SKM-1 treated with dmso at 0.1 percent for 144 hours (cell line): Measurements from ENCODE around the gene PCNT.

ENCODE experiments used
- DNase-seq: peaks from one replicate; lab custom pipeline; 2025; ENCODE audit not compliant: unreplicated experiment; lab: John Stamatoyannopoulos, UW

The PCNT gene, protein sequence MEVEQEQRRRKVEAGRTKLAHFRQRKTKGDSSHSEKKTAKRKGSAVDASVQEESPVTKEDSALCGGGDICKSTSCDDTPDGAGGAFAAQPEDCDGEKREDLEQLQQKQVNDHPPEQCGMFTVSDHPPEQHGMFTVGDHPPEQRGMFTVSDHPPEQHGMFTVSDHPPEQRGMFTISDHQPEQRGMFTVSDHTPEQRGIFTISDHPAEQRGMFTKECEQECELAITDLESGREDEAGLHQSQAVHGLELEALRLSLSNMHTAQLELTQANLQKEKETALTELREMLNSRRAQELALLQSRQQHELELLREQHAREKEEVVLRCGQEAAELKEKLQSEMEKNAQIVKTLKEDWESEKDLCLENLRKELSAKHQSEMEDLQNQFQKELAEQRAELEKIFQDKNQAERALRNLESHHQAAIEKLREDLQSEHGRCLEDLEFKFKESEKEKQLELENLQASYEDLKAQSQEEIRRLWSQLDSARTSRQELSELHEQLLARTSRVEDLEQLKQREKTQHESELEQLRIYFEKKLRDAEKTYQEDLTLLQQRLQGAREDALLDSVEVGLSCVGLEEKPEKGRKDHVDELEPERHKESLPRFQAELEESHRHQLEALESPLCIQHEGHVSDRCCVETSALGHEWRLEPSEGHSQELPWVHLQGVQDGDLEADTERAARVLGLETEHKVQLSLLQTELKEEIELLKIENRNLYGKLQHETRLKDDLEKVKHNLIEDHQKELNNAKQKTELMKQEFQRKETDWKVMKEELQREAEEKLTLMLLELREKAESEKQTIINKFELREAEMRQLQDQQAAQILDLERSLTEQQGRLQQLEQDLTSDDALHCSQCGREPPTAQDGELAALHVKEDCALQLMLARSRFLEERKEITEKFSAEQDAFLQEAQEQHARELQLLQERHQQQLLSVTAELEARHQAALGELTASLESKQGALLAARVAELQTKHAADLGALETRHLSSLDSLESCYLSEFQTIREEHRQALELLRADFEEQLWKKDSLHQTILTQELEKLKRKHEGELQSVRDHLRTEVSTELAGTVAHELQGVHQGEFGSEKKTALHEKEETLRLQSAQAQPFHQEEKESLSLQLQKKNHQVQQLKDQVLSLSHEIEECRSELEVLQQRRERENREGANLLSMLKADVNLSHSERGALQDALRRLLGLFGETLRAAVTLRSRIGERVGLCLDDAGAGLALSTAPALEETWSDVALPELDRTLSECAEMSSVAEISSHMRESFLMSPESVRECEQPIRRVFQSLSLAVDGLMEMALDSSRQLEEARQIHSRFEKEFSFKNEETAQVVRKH (N-terminal part only)

DNA sequence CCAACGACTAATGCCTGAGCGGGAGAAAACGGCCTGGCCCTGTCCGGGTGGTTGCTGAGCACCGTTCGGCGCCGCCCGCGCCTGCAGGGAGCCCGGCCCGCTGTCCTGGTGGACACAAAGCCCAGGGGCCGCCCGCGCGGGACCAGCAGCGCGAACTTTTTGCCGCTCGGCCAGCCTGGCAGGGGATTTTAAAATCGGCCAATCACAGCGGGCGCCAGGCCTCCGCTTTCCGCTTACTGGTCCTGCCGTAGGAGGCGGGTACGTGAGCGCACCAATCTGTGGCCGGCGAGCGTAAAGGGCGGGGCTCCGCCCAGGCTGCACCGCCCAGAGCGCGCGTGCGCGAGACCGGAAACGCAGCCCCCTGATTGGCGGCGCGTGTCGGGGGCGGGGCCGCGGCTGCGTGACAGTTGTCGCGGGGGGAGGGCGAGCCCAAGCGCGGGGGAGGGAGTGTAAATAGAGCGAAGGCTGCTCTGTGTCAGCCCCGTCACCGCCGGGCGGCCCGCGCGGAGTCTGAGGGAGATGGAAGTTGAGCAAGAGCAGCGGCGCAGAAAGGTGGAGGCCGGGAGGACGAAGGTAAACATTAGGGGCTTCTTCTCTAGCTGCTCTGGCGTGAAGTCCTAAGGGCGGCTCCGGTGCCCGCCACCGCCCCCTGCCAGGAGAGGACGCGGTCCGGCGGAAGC, at the start of gene PCNT, which contains the start of gene C21orf58:
Gene PCNT, plus strand, starts transcription at position 447 of the 680 bp plus-strand sequence. Its CDS starts 73 bp downstream, at position 520.
Gene C21orf58, minus strand, starts transcription at position 161 of the 680 bp plus-strand sequence. CDS start 1,132 bp downstream, outside the sequence.
- DNase-seq, result peak; percentile 98

DNA sequence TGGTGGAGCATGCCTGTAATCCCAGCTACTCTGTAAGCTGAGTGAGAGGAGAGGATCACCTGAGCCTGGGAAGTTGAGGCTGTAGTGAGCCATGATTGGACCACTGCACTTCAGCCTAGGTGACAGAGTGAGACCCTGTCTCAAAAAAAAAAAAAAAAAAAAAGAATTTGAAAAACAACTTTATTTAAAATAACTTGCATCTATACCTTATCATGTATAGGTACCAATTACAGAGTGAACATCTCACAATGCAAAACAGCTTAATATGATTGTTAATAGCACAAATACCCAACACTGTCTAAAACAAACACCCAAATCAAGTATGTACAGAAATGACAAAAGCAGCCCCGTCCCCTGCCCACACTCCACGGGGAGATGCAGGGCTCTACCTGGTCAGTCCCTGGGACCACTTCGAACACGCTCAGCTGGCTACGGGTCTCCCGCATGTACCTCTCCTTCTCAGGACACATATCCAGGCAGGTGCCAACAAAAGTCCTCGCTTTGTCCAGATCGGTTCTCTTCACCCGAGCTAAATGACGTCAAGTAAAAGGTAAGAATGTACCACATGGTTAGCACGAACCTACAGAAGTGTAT, 49.1 kb upstream of the PCNT start:
- no peak for DNase-seq

DNA sequence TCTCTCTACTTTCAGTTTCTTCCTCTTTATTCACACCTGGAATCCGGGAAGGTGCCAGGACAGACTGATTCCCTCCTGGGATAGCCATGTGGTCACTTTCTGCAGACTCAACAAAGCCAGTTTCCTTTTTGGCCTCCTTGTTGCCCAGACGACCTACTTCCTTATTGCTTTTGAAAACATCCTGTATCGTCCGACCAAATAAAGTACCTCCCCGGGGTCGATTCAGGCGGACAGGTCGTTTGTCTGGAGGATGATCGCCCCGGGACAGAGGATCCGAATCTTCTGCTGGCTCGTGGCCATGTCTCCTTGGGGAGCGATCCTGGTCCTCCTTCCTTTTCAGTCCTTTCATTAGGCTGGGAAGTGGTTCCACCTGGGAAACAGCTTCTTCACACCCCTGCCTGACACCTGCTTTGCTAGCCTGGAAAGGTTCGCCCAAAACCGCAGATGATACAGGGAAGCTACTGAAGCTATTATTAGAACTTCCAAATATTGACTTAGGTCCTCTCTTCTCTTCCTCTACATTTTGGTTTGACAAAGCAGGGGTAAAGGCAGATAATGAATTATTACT, 39.8 kb upstream of the PCNT start:
- DNase-seq, result no peak

DNA sequence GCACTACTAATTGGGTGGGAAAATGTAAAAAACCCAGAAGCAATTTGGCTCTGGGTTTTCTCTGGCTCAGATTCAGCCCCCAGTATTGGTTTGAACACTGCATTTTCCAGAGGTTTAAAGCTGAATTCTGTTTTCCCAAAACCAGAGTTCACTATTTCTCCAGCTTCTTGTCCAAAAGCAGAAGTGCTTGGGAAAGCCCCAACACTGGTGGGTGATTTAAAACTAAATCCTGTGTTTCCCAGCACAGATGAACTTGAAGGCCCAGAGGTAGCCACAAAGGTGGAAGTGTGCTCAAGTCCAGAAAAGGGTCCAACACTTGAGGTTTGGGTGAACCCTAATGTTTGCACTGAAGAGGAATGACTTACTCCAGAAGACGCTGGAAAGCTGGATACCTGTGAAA, 39.2 kb upstream of the PCNT start:
- DNase-seq, result no peak

DNA sequence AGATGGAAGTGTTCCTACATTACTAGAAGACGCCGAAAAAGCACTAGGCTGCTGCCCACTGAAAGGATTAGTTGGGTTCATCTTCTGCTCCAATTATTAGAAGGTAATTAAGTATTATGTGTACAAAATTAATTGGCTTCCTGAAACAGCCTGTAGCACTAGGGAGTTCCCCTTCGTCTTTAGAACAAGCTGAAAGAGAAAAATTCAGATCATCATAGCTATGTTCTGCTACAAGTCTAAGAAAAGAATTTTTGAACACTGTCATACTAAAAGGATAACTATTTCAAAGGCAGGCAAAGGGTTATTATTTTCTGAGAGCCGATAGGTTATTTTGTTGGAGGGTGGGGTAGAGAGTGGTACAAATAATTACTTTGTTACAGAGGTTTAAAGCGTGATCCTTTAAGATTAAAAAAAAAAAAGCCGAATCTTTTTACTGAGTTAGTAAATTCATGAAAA, 38.7 kb upstream of the PCNT start, which contains the start of gene MCM3AP:
Gene MCM3AP, minus strand, starts transcription at position 406 of the 456 bp plus-strand sequence. Its CDS starts 325 bp downstream, at position 81.
- DNase-seq, result no peak

DNA sequence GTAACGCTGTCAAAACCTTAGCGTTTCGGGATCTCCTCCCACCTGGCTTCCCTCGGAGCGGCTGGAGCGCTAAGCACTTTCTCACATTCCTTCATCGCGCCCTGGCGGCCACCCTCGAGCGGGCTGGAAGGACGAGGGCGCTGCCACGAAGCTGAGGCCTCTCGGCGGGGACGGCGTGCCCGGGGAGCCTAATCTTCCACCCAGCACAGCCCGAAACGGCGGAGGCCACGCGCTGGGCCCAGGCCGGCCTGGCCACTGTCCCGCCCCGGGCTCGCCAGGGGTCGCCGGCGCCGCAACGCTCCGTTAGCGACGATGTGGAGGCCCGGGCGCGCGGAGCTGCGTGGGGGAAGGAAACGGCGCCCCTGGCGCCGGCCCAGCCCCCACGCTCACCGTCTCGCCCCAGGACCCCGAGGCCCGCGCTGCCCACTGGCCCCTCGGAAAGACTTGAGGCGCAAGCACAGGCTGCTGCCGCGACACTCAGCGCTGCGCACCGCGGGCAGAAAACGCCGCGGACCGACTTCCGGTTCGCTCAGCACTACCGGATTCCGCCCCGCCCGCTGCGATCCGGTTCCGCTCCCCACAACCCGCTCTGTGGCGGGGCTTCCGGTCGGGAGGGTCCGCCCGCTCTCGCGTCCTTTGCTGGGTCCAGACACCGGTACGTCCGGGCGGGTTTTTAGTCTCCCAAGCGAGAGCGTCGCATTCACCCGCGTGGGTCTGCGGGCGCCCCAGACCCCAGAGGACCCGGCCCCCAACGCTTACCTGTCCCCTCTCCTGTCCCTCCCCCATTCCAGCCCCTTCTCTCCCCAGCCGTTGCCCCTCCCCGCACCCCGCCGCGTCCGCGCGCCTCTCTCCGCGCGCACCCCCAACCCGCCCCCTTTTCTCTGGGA, 38.0 kb upstream of the PCNT start, which contains the start of gene YBEY:
Gene YBEY, plus strand, starts transcription at position 582 of the 887 bp plus-strand sequence. CDS start 572 bp downstream, outside the sequence.
- DNase-seq, result peak; percentile 82

DNA sequence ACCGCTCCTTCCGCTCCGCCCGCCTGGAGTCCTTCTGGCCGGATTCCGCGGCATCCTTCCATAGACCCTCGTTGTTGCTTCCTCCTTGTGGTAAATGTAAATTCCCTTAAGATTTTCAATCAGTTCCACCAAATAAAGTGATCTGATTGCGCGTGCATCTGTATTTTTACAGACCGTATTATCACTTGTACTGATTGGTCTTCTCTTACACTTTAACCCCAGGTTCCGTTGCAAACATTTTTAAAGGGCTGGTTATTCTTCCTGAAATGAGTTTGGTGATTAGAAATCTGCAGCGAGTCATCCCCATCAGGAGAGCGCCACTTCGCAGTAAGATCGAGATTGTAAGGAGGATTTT, 37.3 kb upstream of the PCNT start:
- DNase-seq, result no peak

DNA sequence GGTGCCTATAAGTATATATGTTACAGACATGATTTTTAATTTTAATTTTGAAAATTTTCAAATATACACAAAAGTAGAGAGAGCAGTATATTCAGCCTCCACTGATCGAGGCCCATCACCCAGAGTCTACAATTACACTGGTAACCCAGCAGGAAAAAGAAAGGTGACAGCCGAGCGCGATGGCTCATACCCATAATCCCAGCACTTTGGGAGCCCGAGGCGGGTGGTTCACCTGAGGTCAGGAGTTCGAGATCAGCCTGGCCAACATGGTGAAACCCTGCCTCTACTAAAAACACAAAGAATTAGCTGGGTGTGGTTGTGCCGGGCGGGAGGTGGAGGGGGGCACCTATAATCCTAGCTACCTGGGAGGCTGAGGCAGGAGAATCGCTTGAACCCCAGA, 36.4 kb upstream of the PCNT start:
- DNase-seq, result no peak

DNA sequence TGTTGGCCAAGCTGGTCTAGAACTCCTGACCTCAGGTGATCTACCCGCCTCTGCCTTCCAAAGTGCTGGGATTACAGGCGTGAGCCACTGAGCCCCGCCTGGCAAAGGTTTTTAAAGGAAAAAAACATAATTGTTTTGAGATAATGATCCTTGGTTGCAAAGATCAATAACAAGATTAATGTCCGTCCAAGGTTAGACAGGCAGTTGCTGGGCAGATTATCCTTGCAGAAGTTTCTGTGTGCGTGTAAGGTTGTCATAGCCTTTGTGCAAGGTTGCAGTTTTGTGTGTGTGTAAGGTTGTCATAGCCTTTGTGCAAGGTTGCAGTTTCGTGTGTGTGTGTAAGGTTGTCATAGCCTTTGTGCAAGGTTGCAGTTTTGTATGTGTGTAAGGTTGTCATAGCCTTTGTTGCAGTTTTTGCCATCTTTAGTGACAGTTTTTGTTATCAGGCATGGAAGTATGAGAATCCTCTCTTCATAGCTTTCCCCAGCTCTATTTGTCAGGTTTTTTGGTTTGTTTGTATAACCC, 34.2 kb upstream of the PCNT start:
- no peak for DNase-seq

DNA sequence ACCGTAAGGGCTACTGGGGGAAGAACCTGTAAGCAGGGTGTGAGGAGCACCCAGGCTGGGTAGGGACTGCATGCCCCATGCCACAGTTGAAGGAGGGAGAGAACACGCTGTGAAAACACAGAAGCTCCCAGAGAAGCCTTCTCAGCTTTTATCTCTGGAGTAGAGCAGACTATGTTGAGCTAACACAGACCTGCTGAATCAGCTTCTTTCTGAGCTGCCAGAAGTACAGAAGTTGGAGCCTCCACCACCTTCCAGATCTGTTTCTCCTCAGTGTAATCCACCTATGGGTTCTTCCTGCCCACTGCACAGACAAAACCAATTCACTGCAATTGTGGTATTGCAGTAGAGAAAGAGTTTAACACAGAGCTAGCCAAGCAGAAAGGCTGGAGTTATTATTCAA, 32.4 kb upstream of the PCNT start:
- DNase-seq, result no peak

DNA sequence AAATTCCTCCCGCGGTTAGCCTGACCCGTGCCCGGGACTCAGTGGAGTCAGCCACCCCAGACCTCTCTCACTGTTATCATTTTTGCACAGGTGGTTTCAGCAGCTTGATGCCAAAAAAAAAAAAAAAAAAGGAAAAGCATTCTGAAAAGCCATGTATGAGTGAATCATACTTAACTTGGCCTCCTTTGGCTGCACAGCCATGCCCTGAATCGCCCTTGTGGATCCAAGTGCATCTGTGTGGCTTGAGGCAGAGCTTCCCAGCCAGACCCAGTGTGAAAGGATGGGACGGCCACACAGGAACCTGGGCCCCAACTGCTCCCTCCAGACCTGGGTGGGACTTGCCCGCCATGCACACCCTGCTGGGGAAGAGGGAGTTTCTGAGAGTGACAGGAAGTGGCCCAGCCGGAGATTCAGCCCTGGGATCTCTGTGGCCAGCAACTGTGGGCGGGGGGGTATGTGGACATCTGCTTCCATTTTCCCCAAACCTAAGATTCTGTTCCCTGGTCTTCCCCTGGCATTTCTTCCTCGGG, 29.2 kb upstream of the PCNT start:
- DNase-seq, result peak; percentile 3

DNA sequence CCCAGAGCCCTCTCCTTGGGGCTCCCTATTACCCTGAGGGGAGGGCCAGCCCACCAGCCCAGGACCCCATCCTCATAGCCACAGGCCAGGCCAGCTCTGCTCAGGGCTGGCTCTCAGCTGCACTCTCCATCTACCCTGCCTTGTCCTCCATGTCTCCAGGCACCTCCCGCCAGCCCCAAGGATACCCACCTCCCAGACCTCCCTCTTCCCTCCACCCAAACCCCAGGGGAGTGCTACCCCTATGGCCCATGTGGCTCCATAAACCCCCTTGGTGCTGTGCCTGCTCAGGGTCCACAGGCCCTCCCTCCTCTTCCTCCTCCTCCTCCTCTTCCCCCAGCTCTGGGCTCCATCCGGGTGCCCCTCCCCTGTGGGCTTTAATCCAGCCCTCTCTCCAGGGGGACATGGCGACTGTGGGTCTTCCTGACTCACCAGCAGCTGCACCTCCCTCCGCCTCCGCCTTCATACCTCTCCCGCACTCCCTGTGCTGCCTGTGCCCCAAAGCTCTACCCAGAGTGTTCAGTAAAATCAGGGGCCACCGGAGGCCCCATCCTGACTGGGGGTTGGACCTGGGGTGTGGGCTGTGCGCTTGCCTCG, 28.7 kb upstream of the PCNT start:
- no peak for DNase-seq

DNA sequence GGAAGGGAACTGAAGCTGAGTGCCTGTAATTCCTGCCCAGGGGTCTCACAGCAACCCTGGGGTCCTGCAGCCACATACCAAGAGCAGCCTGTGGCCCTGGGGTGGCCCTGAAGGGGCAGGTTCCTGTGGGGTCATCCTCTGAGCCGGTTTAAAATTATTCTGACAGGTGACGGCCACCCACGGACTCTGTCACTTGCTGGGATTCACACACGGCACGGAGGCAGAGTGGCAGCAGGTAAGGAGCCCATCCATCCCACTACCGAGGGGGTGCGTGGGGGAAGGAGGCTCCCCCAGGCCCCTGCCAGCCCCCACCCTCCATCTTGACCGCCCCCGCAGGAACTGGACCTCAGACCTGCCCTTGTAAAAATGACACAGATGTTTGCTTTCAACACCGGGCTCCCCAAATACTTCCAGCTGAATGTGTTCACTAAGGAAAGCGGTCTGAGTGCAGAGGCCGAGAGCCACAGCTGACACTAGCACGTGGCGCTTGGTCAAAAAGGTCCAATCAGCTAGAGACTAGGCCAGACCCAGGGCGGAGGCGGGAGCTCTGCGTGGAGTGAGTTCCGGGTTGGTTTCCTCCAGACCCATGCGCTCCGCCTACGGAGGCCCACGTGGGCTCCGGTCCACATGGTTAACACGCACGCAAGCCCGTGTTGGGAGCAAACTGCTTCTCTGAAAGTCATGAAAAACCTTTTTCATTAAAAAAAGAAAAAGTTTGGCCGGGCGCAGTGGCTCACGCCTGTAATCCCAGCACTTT, 27.8 kb upstream of the PCNT start:
- DNase-seq, result no peak

DNA sequence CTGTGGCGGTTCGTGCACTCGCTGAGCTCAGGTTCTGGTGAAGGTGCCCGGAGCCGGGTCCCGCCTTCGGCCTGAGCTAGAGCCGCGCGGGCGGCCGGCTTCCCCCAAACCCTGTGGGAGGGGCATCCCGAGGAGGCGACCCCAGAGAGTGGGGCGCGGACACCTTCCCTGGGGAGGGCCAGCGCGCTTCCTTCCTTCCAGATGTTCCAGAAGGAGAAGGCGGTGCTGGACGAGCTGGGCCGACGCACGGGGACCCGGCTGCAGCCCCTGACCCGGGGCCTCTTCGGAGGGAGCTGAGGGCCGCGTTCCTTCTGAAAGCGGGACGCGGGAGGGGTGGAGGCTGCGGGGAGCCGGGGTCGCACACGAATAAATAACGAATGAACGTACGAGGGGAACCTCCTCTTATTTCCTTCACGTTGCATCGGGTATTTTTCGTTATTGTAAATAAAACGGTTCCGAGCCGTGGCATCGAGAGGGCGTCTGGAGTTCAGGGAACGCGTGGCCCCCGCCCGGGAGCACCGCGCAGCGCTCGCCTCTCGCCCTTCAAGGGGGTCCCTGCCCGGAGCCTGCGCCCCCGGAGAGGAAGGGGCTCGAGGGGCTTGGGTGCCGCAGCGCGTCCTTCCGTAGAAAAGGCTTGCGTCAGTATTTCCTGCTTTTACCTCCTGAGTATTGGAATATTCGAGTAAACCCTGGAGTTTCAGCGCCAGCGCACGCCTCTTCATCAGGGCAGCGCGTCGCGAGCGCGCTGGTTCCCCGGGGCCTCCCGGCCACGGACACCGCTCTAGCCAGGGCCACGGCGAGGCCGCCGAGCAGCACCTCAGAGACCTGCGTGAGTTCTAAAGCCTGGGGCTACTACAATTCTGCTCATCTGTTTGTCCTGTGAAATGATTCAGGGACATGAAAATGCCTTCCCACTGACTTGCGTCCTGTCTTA, 26.4 kb upstream of the PCNT start:
- no peak for DNase-seq

DNA sequence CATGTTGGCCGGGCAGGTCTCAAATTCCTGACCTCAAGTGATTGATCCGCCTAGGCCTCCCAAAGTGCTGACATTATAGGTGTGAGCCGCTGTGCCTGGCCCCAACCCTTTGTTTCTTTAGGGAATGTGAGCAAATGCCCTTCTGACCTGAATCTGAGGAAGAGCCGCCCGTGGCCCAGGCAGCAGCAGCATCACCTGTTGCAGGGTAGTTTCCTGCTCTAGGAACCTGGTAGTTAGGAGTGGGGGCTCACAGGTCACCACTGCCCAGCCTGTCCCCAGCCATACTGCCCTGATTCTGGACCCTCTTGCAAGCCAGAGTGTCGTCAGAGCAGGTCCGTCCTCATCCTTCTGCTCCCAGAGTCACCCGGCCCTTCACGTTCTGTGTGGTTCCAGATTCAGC, 24.8 kb upstream of the PCNT start:
- no peak for DNase-seq

DNA sequence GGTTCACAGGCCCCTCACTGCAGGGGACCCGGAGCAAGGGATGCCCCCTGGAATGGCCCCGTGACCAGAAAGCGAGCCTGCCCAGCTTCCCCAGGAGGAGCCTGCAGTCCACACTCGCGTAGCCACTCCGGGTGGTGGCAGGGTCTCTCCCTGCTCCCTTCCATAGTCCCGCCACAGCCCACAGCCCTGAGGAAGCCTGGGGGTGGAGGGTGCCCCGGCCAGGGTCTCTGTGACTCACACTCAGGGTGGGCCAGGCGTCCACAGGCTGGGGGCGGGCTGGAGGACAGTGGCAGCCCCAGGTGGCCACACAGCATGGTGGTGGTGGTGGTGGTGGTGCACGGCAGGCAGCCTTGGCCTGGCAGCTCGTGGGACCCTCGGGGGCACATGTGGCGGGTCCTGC, 22.2 kb upstream of the PCNT start:
- DNase-seq, result no peak
